ENCODE measurements around the gene TMEM163. TPM values are rescaled to one million over a fixed set of nuclear protein-coding genes. Genes with fewer than 3 reads are reported as not detected.
A peak's percentile ranks its signal among the peaks of the same experiment; 100 is the strongest.

Gene TMEM163
- total RNA-seq, 1 donor from 2014 or later: 2.4 TPM

GRCh38 chr2:134674687-134675086, 44.1 kb downstream of the TMEM163 start:
- no peak for DNase-seq (ENCODE audit: low read depth)
- H3K27me3 ChIP-seq (ENCODE audit: control insufficient read depth, insufficient read depth, low read length): no peaks in the 10 kb centered on the region
- H3K36me3 ChIP-seq (ENCODE audit: control insufficient read depth, insufficient read depth, low read length): no peaks in the 10 kb centered on the region
- TF ChIP-seq CTCF (IDR thresholded peaks at IDR 0.05; ENCODE audit: insufficient read depth, low read length, poor library complexity, severe bottlenecking): no peak
- H3K4me3 ChIP-seq (ENCODE audit: low read depth, low read length): no peak overlapping the region

- Histone ChIP-seq H3K27me3 (ENCODE audit: control insufficient read depth, insufficient read depth, low read length) (no peaks in the 10 kb centered on the region), H3K4me3 (ENCODE audit: low read depth, low read length) (no peak overlapping the region), H3K36me3 (ENCODE audit: control insufficient read depth, insufficient read depth, low read length) (no peaks in the 10 kb centered on the region)
- TF ChIP-seq CTCF (IDR thresholded peaks at IDR 0.05; ENCODE audit: insufficient read depth, low read length, poor library complexity, severe bottlenecking): no peak
- DNase-seq (ENCODE audit: low read depth): no peak
Measured at GRCh38 chr2:134671513-134671912, 47.3 kb downstream of the TMEM163 start.

DNA sequence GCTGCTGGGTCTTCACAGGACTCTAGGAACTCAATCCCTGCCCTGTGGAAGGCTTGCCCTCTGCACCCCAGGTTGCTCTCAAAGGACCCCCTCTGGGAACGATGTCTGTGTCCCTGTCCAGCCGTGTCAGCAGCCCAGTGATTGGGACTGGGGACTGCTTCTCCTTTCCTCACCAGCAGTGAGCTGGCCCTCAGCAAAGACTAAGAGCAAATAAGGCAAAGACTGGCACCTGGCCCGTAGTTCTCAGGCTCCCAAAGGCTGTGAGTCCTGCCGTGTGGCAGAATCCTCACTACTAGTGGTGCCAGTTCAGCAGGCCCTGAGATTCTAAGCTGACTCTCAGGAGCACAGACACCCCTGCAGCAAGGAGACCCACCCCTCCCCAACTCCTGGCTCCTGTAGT, 47.8 kb downstream of the TMEM163 start:
- H3K4me3 ChIP-seq (ENCODE audit: low read depth, low read length): no peak overlapping the region
- DNase-seq (ENCODE audit: low read depth): no peak
- no peak for TF ChIP-seq CTCF (IDR thresholded peaks at IDR 0.05; ENCODE audit: insufficient read depth, low read length, poor library complexity, severe bottlenecking)
- H3K36me3 ChIP-seq (ENCODE audit: control insufficient read depth, insufficient read depth, low read length): no peaks in the 10 kb centered on the region
- no peaks in the 10 kb centered on the region for H3K27me3 ChIP-seq (ENCODE audit: control insufficient read depth, insufficient read depth, low read length)

- no peak for TF ChIP-seq CTCF (IDR thresholded peaks at IDR 0.05; ENCODE audit: insufficient read depth, low read length, poor library complexity, severe bottlenecking)
- H3K27me3 ChIP-seq (ENCODE audit: control insufficient read depth, insufficient read depth, low read length): no peaks in the 10 kb centered on the region
- no peak overlapping the region for H3K4me3 ChIP-seq (ENCODE audit: low read depth, low read length)
- H3K36me3 ChIP-seq (ENCODE audit: control insufficient read depth, insufficient read depth, low read length): no peaks in the 10 kb centered on the region
- DNase-seq (ENCODE audit: low read depth): peak; percentile 26
Measured at GRCh38 chr2:134669731-134670669, 48.8 kb downstream of the TMEM163 start.

DNA sequence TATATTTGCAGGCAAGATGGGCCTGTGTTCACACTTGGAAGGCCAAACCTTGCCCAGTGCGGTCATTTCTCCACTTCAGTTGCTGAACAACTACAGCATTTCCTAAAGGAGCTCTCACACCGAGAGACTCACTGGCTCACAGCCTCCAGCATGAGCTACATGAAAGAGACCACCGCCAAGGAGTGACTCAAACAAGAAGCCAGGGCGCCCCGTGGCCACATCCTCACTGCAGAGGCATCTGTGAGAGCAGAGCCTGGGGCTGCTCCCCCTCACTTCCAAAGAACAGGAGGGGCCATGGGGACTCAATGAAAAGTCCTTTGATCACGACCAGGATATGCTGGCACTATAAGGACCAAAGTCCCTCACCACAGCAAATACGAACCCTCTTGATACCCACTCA, 50.0 kb downstream of the TMEM163 start:
- H3K36me3 ChIP-seq (ENCODE audit: control insufficient read depth, insufficient read depth, low read length): no peaks in the 10 kb centered on the region
- H3K4me3 ChIP-seq (ENCODE audit: low read depth, low read length): no peak overlapping the region
- H3K27me3 ChIP-seq (ENCODE audit: control insufficient read depth, insufficient read depth, low read length): no peaks in the 10 kb centered on the region
- TF ChIP-seq CTCF (IDR thresholded peaks at IDR 0.05; ENCODE audit: insufficient read depth, low read length, poor library complexity, severe bottlenecking): no peak
- DNase-seq (ENCODE audit: low read depth): peak; percentile 28

Measured in kidney epithelial cell (primary cell).